CMK (cell line): Measurements from ENCODE around the gene ADA.
"Not testable (repeated sequence)": the region's sequence is repeated elsewhere in the genome, so short reads cannot be mapped to it uniquely, and the experiment has no call there.

ENCODE experiments used
- DNase-seq: peaks from one replicate; pipeline ENCODE4 v3.0.0-alpha.2; 2010; ENCODE audit warnings: low read depth

Gene ADA

DNA sequence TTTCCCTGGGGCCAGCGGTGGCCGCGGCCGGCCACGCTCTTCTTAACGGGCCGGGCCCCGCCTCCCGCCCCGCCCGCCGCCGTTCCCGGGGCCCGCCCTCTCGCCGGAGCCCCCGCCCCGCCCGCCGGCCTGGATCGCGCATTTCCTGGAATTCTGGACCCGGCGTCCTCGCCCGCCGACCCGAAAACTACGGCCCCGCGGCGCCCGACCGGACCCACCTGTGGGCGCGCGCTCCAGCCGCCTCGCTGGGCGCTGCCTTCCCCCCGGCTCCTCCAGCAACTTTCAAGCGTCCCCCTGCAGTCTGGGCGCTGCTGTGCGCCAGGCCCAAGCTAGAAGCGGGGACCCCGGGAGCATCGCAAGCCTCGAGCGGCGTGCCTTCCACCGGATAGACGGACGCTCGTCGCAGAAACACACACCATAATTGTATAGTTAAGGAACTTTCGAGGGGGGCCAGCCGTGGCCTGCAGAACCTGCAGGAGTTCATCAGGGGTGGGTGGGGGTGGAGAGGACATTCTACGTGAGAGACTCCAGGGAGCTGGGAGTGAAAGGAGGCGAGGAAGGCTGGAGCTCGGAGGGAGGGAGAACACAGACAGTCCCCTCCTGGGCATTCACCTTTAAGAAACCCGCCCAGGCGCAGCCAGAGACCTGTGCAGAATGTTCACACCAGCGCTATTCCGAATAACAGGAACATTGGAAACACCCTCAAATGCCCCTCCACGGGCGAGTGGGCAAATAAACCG lies at the start of gene ADA:
Gene ADA (minus strand): TSS at position 16 of the 740 bp plus-strand sequence. CDS start 92 bp downstream, outside the sequence.
- DNase-seq, result no peak

DNA sequence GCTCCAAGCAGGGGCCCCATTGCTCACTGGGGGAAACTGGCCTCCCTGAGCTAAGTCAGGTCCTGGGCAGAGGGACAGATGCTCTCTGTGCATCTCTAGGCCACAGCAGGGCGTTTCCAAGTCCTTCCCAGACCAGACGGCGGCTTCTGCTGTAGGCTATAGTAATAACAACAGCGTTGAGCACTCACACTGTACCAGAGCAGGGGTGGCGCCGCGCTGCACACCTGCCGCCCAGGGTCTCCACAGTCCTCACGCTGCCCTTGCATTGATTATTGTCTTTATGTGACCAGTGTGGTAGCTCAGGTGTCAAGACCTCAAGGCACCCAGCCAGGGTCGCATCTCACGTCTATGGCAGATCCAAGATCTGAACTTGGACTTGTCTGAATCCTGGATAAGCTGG lies 48.8 kb upstream of the ADA start:
- DNase-seq, result no peak

DNA sequence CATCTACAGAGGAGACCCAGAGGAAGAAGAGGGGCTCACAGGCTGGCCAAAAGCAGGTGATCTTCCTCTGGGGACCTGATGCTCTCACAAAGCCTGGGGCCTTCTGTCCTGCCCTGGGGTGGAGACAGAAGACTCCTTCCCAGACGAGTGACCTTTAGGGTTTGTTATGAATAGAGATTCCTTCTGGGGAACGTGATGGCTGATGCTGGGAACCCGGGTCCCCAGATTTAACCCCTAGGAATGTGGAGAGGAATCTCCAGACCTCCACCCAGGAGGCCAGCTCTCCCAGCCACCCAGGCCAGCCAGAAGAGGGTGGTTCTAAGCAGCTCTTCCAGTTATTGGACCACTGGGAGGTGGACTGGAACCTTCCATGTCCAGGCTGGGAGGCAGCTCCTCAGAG lies 46.9 kb upstream of the ADA start:
- no peak for DNase-seq

DNA sequence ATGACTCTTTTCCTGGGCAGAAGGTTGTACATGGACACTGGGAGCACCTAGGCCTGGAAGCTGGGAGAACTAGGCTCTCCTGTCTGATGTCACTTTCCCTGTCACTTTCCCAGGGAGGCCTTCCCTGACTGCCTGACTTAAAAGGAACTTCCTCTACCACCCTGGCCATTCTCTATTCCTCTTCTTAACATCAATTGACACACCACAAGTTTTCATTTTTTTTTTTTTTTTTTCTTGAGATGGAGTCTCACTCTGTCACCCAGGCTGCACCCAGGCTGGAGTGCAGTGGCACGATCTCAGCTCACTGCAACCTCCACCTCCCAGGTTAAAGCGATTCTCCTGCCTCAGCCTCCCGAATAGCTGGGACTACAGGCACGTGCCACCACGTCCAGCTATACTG lies 45.5 kb upstream of the ADA start:
- not testable (repeated sequence) for DNase-seq

DNA sequence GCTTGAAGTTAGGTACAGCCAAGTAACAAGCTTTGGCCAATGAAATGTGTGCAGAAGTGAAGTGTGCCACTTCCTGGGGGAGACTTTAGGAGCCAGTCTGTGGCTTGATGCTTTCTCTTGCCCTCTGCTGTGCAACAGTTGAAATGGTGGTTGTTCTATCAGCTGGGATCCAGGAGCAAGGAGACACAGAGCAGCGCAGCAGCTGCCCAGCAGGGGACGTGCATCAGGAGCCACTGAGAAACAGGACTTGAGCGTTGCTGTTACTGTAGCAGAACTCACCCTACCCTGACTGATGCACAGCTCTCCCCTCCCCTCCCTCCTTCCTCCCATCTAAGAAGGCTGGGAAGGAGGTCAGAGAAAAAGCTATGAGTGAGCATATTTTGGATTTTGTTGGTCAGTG lies 44.8 kb upstream of the ADA start:
- DNase-seq, result no peak

DNA sequence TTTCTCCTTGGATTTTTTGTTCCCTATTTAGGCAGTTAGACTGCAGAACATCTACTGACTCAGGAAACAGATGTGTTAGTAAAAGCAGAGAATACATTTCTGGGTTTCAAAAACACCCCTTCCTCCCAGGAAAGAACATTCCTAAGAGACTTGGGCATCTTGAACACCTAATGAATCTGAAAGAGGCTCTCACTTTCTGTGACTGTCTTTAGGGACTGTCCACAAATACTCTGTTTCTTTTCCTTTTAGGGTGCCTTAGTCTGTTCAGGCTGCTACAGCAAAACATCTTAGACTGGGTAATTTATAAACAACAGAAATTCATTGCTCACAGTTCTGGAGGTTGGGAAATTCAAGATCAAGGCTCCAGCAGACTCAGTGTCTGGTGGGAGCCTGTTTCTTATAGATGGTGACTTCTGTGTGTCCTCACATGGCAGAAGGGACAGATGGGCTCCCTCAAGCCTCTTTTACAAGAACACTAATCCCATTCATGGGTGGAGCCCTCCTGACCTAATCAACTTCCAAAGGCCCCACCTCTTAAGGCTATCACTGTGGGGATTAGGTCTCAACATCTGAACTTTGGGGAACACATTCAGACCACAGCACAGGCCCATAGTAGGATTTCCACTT lies 44.3 kb upstream of the ADA start:
- DNase-seq, result no peak

DNA sequence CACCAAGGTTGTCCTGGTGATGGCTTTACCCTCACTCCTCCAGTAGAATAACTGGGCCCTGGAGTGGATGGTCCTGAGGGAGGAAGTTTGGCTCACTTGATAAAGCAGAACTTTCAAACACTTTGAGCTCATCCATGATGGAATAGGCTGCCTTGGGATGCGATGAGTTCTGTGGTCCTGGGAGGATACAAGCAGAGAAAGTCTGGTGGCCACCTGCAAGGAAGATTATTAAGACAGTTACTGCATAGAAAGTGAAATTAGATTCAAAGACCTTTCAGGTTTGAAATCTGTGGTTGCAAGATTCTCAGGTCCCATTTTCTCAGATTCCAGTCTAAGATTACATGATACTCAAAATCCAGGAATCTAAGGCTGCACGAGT lies 43.8 kb upstream of the ADA start:
- no peak for DNase-seq

DNA sequence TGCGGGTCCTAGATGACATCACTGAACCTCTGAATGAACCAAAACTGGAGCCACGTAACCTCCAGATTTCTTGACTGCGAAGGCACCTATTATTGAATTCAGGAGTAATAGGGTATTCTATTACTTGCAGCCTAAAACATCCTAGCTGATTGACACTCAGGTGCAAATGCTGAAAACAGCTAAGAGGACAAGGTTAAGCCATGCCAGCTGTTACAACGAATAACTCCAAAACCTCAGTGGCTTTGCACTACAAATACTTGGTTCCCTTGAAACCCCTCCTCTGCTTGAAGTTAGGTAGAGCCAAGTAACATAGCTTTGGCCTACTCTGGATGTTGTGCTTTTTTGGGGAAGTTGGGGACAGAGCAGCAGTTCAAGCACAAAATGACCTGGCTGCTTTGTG lies 42.7 kb upstream of the ADA start:
- DNase-seq, result no peak

DNA sequence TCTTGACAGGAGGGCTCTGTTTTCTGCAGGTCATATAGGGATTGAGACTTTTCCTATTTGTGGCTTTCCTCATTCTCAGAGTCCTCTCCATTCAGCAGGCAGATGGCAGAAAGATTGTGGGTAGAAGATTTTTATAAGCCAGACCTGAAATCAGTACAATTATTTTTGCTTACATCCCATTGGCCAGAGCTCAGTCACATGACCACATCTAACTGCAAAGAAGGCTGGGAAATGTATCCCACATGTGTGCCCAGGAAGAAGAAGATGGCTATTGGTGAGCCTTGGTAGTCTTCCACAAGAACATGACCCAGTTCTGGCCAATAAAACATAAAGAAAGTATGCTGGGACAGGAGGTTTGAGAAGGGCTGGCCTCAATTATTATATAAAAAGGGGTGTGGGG lies 42.1 kb upstream of the ADA start:
- DNase-seq, result no peak

DNA sequence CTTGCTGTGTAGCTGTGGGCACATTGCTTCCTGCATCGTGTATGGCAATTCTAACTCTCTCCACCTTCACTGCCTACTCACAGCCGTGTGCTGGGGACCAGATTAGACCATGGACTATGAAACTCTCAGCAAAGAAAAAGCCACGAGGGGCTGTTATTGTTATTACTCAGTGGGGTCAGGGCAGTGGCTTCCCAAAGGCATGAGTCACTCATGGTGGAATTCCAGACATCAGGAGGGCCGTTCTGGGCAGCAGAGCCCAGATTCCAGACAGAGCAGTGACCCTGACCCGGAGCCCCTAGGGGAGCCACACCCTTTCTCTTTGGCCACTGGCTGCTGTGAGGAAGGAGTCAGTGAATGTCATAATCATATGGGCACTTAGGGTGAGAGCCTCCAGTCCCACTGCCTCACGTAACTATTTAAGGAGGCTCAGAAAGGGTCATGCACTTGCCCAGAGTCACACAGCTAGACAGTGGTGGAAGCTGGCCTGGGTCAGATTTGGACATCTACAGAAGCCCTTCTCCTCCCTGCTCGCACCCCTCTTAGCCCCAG lies 41.5 kb upstream of the ADA start:
- DNase-seq, result no peak

DNA sequence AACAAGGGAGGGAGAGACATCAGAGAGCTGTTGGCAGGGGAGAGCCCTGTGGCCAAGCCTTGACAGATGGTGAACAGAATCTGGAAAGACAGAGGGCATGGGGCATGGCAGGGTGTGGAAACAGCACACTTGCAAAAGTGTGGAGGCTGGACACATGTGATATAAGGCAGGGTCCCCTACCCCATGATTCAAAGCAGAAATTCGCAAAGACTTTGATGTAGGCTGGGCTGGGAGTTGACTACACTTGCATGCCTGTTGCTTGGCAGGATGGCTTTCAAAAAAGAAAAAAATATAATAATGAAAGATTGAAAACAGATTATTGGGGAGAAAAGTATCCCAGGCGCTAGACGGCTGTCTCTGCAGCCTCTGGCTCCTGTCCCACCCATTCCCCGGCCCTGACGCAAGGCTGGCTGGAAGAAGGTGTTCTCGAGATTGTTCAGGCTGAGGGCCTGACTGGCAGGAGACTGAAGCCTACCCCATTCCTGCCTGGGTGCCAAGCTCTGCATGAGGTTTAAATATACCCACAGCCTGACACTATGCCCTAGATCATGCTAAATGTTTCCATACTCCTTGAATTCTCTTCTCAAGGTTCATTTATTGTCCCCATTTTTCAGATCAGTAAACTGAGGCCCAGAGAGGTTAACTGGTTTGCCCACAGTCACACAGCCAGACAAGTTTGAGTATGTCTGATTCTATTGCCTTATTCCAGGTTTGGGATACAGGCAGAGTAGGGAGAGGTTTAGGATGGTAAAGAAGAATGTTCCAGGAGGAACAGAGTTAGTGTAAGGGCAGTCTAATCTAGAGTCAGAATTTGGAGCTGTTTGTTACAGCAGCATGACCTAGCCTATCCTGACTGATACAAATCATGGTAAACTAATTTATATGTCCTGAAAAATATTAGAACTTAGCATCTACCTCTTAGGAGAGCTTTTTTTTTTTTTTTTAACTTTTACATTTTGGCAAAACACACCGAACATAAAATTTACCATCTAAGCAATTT lies 40.2 kb upstream of the ADA start:
- no peak for DNase-seq

DNA sequence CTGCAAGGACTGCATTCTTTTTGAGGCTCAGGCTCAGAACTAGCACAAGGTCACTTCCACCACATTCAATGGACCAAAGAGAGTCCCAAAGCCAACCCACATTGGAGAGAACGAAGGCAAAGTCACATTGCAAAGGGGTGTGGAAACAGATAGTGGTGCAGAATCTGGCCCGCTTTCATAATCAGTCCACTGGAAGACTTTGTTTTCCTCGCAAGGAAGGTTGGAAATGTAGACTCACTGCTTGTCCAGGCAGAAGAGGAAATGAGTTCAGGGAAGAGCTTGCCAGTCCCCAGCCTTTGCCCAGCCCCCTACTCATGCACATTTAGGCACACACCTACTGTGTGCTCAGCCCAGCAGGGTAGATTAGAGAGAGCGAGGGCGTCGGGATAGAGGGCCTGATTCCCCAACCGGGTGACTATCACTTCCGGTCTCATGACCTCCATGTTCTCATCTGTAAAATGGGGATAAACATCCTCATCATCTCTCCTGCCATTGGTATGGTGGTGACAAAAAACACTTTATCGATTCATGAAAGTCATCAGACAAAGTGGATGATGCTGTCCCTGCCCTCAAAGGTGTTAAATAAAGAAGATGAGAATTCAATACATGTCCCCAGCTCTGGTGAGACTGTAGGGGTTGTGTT lies 39.4 kb upstream of the ADA start:
- DNase-seq, result no peak

DNA sequence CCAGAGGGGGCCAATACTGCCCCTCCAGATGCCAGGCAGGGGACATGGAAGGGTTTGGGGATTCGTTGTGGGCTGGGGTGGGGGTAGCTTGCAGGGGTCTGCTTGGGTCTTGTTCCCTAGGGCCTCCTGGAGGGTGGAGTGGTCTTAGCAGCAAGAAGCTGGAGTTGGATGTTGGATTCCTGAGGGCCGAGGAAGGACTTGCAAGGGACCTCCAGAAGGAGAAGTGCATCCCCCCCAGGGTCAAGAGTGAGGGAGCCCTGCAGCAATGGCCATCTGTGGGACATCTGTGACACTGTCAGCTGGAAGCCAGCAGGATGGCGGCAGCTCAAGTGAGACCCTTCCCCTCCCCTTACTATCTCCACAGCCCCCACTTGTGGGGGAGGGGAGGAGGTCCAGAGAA lies 38.3 kb upstream of the ADA start:
- DNase-seq, result no peak

DNA sequence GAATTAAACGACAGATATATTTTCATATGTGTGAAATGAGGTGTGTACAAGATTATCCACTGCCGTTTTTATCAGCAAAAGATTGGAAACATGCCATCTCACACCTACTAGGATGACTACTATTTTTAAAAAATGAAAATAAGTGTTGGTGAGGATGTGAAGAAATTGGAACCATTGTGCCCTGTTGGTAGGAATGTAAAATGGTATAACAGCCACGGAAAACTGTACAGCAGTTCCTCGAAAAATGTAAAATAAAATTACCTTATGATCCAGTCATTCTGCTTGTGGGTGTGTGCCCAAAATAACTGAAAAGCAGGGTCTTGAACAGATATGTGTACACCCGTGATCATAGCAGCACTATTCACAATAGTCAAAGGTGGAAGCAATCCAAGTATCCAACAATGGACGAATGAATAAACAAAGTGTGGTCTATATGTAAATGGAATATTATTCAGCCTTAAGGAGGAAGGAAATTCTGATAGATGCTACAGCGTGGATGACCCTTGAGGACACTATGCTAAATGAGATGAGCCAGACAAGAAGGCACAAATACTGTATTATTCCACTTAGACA lies 36.6 kb upstream of the ADA start:
- DNase-seq, result no peak

DNA sequence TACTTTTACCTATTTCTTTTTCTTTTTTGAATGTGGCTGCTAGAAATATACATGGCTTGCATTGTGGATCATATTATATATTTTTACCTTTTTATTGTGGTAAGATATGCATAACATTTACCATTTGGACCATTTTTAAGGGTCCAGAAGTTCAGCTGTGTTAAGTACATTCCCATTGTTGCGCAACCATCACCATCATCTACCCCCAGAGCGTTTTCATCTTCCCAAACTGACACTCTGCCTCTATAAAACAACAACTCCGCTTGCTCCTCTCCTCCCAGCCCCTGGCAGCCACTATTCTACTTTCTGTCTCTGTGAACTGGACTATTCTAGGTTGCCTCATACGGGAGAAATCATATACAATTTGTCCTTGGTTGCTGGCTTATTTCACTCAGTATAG lies 35.4 kb upstream of the ADA start:
- no peak for DNase-seq

DNA sequence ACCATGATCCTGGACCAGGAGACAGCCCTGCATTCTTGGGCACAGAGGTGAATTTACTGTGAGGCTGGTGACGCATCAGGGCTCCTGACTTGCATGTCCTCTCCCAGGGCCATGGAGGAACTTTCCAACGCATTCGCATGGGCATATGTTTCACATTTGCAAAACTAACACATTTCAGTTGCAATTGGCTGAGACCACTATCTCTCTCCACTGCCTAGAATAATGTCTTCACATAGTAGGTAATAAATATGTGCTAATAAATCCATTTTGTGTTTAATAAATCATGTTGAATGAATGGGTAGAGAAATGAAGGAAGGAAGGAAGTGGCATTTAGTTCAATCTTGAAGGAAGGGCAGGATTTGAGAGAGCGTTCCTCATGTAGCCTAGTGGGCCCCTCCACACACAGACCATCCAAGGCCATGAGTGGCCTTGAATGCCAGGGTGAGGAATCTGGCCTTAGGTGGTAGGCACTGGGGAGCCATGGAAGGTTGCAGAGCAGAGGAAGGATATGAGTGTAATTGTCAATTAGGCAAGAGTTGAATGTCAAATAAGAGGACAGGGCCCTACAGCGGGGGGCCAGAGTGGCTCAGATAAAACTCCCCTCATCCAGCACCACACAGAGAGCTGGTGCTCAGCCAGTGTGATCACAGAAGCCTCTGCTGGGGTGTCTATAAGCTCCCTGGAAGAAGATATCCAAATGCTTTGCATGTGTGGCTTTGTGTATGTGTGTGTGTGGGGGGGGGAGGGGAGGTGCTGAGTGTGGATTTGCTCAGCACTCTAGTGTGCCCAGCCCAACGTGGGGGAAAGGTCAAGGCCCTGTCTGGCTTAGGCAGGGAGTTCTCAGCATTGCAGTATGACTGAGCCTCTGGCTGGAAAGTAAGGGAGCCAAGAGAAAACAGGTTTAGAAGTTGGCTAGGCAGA lies 32.8 kb upstream of the ADA start:
- DNase-seq, result no peak

DNA sequence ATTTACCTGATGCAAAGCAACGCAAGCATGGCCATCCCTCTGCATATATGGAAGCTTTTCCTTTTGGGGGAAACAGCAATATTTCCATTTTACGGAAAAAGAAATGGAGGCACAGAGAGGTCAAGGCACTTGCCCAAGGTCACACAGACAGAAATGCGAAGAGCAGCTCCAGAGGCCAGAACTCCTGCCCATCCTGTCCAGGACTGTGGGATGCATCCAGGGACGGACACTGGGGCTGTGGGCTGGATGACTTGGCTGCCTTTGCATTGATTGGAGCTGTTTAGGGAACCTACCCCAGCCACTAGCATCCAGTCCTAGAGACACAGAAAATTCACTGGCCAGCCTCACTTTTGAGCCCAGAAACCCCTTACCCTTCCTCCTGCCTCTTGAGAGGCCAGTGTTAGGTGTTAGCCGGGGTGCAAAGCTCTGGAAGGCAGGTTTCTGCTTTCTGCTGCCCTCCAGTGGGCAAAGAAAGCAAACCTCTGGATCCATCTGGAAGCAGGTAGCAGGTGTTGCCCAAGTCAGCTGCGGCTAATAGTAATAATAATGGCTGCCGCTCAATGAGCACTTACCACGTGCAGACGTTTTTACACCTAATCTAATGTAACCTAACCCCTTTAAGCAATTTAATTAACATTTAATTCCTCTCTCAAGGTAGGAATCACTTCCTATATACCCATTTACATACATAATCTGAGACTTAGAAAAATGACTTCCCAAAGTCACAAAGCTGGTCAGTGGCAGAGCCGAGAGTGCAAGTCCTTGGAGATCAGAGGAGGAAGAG lies 32.0 kb upstream of the ADA start:
- peak; percentile 36 for DNase-seq

DNA sequence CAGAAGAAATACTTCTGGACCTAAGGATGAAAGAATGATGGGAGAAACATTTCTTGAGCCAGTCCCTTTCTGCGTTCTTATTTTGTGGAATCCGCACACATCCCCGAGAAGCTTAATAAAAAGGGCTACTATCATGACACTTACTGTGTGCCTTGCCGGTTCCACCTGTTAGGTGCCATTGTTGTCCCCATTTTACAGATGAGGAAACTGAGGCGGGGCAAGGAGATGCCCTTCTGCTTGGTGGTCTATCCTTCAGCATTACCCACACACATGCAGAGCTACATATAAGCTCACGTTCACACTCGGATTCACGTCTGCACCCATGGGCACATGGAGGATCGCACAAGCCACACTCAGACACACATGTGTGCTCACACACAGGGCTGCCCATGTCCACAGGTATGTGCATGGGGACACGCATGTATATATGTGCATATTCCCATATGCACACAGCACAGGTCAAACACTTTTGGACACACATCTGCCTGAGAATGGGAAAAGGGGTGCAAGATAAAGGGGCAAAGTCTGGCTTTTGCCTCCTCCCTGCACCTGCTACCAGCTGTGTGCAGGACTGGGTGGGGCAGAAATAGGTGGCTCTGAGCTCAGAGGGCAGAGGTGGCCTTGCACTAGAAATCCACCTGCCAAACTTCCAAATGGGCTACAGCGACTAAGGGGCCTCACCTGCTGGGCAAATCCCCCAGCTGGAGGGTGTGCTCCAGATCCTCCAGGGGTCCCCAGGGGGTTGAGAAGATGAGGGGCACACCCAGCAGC lies 30.5 kb upstream of the ADA start:
- DNase-seq, result no peak
